Glomerular endothelial cell (primary cell): ENCODE measurements around the gene CHST14. TPM values are rescaled to one million over a fixed set of nuclear protein-coding genes. Genes with fewer than 3 reads are reported as not detected.
"Not testable (repeated sequence)": the region's sequence is repeated elsewhere in the genome, so short reads cannot be mapped to it uniquely, and the experiment has no call there.

ENCODE experiments used
- DNase-seq: peaks from one replicate; pipeline ENCODE4 v3.0.0-alpha.2; 2011; ENCODE audit warnings: low read depth, low spot score; ENCODE audit errors: extremely low read depth
- total RNA-seq: library from RNA; depleted of rRNA; stranded (reverse); fragments of >200 nt; gene quantifications from 2 replicates; pipeline ENCODE4 v1.2.3, GENCODE V29; 2015

The CHST14 gene
- total RNA-seq, 1 donor from 2014 or later = 51.1 TPM

DNA sequence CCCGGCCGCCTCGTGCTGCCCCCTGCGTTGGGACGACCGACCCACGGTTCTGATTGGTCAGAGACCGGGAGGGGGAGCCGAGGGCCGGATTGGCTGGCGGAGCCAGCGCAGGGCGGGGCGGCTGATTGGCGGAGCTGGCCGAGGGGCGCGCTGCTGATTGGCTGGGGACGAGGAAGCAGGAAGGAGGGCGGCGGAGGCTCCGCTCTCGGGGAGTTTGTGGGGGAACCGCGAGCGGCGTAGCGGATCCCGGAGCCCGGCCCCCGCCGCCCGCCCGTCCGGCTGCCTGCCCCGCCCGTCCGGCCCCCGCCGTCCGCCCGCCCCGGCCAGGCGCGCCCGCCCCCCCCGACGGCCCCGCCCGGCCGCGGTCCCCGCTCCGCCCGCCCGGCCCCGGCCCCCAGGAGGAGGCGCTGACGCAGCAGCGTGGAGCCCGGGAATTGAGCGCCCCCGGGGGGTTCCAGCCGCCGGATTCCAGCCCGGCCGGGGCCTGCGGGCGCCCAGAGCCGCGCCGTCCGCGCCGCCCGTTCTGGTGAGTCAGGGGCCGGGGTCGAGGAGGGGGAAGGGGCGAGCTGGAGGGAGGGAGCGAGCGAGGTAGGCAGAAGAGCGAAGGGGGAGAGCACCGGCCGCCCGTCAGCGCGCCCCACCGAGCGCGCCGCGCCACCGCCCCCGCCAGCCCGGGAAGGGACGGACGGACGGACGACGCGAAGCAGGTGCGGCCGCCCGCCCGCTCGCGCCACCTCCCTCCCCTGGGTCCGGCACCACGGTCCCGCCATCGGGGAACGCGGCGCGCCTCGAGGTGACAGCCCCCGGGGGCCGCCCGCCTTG is 29.8 kb upstream of the CHST14 start, which contains the start of gene BAHD1:
TSS of gene BAHD1 (plus strand) at position 211 of the 822 bp plus-strand sequence. CDS start 17,512 bp downstream, outside the sequence.
- DNase-seq = peak; percentile 39

DNA sequence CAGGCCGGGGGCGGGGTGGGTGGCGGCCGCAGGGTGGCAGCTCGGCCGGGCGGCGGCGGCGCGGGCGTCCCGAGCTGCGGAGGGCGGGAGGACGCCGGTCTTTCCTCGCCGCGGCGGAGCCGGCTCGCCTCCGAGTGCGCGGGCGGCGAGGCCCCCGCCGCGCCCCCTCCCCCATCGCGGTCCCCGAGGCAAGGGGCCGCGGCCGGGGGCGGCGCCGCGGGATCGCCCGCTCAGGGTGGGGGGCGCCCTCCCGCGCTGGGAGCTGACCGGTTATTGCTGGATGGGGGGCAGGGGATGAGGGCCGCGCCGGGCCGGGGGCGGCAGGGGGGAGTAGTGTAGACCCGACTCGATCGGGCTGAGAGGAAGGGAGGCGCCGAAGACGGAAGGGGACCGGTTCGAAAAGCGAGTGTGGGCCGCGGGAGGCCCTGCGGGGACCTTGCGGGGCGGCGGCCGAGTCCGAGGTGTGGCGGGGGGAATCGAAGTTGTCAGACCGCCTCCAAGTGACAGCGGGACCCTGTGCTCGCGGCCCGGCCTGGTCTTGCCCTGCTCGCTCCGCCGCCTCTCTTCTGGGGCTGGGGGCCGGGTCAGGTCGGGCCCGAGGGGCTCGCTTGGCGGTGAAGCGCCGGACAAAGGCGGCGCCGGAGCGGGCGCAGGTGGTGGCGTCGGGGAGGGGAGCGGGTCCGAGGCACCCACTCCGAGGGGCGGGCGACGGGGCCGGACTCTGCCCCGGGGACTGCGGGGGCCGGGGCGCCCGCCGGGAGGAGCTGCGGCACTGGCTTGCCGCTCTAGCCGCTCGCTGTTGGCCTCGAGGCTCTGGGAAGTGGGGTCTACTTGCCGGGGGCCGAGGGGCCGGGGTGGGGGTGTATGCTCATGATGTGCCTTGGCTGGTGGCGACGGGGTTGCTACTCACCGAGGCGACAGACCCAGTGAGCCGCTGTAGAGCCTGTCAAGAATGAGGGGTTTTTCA is 28.9 kb upstream of the CHST14 start:
- DNase-seq = no peak

DNA sequence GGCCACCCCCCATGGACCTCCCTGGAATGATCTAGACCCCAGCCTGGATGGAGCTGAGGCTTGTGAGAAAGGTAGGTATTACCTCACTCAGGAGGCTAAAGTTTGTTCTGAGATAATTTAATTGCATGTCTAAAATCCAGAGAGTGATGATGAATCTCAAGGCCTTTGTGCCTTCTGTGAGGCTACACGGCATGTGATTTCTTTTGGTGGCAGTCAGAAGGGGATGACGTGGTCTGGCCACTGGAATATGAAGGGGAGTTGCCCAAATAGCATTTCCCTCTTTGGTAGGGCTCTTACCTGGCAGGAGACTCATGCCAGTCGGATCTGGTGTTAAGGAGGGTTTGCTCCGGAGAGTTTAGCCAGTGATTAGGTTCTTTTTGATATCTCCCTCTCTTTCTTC is 27.5 kb upstream of the CHST14 start:
- DNase-seq = no peak

DNA sequence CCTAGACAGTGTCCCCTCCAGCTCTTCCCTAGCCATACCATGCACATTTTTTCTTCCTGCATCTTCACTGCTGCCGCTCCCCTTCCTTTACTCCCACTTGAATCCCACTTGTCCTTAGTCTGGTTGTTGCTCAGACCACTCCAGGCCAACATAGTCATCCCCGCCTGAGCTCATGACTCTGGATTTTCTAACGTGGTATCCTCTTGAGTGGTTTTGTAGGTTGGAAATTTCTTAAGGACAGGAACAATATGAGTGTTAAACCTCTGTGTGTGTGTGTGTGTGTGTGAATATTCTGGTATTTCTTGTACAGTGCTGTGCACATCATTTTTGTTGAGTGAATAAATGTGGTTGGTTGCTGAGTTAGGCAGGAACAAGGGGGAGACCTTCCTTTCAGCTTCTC is 26.9 kb upstream of the CHST14 start:
- DNase-seq = no peak

DNA sequence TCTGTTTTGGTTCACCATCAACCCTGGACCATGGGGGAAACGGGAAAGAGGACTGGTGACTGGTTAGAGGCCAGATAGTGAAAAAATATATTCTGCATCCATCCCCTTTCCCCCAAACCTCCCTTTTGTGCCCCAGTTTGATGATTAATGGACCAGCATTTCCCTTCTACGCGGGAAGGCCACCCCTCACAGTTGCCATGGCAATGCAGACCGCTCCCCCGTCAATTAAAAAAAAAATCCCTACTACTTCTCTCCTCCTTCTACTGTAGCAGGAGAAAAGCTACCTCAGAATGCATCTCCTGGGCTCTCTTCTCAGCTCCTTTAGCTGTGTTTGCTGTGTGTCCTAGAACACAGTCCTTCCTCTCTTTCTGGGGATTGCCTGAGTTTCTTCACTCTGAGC is 26.0 kb upstream of the CHST14 start:
- no peak for DNase-seq

DNA sequence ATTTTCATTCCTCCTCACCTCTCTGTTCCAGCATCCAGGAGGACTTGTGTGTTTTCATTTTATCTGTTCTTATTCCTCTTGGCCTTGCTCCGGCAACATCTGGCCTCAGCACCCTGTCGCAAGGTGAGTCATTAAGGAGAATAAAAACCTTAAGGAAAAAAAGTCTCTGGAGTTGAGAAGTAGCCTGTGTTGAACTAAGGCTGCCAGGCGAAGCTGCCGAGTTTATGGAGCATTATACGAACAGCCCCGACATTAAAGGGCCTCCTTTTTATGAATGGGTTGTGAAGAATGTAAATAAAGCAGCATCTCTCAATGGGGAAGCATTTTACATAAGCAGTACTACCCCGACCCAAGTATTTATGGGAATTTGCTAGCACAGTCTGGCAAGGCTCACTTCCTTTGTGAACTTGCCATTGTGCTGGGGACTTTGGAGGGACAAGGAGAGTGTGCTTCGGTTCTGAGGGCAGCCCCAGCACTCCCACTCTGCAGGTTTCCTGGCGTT is 25.3 kb upstream of the CHST14 start:
- DNase-seq = no peak

DNA sequence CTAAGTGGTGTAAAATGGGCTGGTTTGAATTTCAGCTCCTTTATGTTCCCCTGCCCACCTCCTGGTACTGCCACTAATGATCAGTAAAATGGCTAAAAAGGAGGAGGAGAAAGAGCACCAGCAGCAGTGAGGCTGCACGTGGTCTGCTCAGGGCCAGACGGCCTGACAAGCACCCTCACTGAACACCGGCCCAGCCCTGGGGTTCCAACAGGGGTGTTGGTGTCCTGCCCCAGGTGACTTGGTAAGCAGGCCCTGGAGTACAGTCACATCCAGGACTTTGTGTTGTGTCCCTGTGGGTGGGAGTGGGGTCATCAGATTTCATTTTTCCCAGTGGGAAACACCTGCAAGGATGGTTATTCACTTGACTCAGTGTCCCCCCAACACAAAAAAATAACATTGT is 24.6 kb upstream of the CHST14 start:
- DNase-seq = no peak

DNA sequence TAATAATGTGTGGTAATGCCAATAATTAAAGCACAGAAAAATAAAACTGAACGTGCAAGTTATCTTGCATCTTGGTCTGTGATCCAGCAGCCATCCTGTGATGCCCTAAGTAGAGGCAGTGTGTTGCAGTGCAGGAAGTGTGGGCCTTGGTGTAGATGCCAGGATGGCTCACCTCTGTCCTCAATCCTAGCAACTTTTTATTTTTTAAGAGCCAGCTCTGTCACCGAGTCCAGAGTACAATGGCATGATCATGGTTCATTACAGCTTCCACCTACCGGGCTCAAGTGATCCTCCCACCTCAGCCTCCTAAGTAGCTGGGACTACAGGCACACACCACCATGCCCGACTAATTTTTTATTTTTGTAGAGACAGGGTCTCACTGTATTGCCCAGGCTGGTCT is 22.4 kb upstream of the CHST14 start:
- DNase-seq = no peak

DNA sequence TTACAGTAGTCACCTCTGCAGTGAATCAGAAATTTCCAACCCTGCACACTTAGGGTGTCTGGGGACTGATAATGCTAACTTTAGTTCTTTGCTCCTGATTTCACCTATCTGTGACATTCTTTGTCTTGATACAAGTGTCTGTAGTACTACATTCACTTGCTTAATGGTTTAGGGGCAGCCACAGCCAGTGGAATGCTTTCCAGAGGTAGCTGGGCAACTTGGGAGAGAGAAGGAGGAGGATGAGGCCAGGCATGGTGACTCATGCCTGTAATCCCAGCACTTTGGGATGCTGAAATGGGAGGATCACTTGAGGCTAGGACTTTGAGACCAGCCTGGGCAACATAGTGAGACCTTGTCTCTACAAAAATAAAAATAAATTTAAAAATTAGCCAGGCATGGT is 21.5 kb upstream of the CHST14 start:
- no peak for DNase-seq

DNA sequence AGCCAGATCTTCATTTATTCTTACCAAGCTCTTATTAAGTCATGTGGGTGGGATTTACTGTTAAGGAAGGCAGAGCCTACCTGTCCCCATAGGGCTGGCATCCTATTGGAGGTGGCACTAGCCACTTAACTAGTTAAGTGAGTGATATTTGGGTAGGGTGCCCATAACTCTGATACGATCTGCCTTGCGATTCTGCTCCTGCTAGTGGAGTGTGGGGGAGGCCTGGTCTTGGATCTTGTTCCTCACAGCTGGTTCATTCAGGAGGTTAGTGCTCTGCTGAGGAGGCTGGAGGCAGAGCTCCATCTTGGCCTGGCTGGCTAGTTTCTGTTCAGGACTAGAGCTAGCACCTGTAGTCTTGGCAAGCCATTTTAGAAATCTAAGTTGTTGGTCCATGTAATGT is 20.7 kb upstream of the CHST14 start:
- DNase-seq = no peak

DNA sequence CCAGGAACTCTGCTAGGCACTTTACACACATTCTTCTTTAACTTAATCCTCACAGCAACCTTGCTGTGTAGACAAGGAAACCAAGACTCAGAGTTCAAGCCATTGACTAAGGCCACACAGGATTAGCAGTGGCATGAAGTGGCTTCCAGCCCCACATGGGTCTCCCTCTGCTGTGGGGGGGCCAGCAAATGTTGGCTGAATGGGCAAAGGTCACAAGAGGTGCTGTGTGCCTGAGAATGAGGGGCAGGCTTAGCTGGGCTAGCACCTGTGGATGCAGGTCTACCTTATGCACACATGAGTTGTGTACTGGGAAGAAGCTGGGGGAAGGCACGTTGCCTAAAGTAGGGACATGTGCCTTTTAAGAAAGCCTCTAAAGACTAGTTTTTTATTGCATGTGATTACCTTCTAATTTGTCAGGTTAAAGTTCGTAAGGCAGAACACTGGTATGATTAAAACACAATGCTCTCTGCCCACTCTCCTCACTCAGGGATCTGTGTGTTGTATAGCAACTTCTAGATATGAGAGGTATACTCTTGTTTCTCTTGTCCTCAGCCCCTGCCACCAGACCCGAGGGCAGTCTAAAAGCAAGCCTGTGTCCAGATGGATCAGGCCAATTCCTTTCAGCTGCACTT is 19.1 kb upstream of the CHST14 start:
- no peak for DNase-seq

DNA sequence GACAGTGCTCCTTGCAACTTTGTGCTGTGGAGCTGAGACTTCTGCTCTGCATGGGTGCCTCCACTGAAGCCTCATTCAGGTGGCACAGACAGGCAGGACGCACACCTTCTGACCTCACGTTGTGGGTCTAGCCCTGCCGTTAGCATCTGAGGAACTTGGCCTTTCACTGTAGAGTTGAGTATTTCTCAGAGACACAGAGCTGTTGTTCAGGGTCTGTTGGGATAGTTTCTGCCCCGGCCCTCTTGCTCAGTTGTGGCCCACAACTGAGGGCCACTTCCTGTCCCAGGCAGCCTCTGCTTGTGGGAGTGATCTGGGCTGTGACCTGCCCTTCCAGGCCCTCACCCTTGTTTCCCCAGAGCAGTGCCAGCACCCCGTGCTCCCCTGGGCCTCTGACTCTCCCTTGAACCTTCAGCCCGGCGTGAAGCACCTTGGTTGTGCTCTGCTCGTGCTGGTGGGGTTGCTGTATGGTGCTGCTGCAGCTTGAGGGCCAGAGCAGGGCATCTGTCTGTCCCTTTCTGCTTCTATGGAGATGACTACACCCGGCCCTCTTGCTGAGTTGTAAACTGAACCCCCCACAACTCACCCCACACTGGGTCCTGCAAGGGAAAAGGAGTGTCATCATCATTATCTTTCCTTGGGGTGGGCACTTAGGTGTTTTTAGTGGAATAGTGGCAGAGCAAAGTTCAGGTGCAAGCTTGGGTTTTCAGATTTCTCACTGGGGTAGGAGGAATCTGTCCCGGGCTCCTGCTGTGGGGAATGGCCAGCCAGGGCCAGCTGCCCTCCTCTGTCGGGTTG is 18.3 kb upstream of the CHST14 start:
- DNase-seq = no peak

DNA sequence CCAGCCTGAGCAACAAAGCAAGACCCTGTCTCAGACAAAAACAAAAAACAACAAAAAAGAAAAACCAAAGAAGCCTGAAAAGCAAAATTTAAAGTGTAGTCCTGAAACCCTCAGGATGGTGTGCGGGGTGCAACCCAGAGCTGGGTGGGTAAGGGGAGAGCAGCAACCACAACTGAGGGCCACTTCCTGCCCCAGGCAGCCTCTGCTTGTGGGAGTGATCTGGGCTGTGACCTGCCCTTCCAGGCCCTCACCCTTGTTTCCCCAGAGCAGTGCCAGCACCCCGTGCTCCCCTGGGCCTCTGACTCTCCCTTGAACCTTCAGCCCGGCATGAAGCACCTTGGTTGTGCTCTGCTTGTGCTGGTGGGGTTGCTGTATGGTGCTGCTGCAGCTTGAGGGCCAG is 16.8 kb upstream of the CHST14 start:
- not testable (repeated sequence) for DNase-seq

DNA sequence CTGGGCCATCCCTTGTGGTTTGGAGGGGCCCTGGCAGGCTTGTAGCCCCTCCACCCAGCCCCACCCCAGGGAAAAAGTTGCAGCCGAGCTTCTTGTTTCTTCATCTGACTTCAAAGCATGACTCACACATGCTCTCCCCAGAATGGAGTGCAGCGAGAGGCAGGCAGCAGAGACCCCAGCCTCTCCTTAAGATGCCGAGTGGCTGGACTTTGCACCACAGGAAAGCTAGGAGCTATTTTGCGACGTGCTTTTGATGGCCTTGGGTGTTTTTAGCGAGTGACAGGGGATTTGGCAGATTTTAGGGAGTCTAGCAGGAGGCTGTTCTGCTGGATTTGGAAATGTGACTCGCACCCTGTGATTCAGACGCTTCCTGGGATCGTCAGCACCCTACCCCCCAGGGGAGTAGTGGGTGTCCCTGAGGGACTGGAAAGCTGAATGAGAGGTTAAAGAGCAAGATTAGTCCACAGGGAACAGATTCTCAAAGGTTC is 15.8 kb upstream of the CHST14 start:
- DNase-seq = no peak

DNA sequence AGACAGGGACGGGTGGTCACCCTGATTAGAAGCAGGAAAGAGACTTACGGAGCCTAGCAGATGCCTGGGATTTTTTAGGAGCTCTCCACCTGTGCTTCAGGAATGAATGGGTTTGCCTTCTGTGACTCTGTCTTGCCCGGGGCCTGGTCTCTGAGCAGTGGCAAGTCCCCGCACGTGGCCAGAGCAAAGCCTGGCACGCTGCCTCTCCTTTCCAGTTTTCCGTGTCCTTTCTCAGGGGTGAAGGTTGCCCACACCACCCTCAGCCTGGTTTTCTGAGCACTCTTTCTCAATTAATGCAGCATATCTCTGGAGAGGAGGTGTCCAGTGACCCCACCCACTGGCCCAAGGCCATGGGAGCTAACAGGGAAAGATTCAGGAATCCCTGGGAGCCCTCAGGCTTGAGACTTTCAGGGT is 14.5 kb upstream of the CHST14 start:
- no peak for DNase-seq

DNA sequence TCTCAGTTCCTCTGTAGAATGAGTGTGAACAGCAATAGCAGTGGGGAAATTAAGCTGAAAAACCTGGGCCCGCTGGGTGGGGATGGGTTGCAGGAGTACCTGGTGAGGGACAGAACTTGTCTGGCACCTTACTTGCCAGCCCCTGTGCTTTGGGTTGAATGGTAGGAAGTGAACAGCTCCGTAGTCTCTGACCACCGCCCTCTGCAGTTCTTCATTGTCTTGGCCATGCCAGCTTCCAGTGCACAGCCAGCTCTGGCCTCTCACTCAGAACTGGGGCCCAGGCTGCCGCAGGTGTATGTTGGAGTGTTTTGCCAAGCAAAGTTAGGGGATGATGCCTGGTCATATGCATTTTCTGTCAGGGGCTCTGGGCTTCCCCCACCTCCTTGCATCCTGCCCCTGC is 14.0 kb upstream of the CHST14 start:
- no peak for DNase-seq

DNA sequence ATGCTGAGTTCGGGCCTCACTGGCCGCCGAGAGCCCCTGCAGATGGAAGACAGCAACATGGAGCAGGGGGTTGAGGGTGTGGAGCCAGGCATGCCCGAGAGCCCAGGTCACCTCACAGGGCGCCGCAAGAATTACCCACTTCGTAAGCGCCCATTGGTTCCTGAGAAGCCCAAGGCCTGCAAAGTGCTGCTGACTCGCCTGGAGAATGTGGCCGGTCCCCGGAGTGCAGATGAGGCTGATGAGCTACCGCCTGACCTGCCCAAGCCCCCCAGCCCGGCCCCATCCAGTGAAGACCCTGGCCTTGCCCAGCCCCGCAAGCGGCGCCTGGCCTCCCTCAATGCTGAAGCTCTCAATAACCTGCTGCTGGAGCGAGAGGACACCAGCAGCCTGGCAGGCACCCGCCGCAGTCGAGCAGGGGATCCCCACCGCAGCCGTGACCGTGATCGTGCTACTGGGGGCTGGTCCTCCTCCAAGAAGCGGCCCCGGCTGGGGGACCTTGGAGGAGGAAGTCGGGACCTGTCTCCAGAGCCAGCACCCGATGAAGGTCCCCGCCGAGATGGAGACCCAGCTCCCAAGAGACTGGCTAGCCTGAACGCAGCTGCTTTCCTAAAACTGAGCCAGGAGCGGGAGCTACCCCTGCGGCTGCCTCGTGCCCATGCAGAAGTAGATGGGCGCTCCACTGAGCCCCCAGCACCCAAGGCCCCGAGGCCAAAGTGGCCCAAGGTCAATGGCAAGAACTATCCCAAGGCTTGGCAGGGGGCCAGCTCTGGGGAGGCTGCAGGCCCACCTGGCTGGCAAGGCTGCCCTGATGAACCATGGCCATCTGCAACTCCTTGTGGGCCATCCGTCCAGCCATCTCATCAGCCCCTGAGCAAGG is 12.1 kb upstream of the CHST14 start:
- DNase-seq = no peak

DNA sequence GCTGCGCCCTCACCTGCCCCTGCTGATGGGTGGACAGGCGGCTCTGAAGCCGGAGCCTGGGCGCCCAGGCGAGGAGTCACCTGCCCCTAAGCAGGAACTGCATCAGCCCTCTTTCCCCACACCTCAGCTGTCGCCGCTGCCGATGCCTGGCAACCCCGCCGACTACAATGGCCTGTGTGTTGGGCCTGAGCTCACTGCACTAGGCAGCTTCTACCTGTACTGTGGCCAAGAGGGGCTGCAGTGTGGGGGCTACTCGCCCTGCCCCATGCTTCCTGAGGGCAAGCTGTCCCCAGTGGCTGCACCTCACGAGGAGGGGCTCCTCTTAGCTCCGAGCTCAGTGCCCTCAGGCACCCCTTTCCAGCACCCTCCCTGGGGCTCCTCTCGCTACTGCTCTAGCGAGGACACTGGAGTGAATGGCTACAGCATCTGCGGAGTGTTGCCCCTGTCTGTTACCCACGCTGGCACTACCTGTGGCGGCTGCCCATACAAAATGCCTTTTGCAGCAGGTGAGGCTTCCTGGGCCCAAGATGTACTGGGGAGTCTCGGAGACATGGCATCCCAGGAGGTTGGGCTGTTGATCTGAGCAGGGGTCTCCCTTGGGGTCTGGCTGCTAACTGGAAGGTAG is 11.3 kb upstream of the CHST14 start:
- DNase-seq = no peak

DNA sequence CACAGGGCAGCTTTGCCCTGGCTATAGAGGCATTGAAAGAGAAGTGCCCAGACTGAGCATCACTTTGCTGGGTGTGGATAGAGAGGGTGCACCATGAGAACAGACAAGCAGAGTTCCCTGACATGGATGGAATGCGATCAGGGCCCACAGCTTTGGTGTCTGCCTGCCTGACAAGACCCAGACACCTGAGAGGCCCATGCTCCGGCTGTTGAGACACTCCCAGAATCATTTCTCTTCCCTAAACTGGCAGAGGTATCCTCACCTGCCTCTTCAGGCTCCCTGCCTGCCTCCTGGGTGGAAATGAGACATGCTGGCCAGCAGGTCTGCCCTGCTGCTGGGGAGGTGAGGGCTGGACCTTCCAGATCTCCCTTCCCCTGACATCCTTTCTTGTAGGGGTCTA is 10.4 kb upstream of the CHST14 start:
- no peak for DNase-seq
